ENCODE data around the gene POLD4.
A peak's percentile ranks its signal among the peaks of the same experiment; 100 is the strongest.
"Not testable (repeated sequence)": the region's sequence is repeated elsewhere in the genome, so short reads cannot be mapped to it uniquely, and the experiment has no call there.

Gene POLD4

DNA sequence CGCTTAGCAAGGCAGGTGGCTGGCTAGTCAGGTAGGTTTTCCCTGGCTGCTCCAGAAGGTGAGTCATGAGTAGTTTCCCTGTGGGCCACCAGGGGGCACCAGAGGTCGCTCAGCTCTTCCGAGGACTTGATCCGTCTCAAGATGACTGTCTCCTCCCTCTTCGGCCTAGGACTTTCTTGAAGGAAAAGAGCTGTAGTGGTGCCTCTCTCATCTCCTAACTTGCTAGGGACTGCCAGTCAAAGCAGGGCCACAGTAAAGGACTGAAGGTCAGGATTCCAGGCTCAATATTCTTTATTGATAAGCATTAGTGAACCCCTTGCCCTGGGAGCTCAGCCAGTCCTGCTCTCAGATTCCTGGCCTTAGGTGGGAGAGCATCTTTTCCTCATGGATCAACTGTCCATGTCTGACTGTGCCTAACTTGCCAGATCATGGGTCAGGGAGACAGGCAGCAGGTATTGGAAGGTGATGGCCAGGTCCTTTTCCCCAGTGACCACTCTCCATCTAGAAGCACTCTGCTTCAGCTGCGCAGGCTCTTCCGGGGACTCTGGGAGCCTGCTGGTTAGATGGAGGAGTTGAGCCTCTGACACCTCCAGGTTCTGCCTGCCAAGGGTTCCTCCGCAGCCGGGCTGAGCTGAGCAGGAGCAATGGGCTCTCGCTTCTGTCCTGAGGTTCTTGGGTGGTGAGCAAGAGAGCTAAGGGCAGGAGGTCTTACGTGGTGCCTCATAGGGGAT is 1.9 kb downstream of the POLD4 start:
- peak; percentile 46 to 83 for DNase-seq

DNA sequence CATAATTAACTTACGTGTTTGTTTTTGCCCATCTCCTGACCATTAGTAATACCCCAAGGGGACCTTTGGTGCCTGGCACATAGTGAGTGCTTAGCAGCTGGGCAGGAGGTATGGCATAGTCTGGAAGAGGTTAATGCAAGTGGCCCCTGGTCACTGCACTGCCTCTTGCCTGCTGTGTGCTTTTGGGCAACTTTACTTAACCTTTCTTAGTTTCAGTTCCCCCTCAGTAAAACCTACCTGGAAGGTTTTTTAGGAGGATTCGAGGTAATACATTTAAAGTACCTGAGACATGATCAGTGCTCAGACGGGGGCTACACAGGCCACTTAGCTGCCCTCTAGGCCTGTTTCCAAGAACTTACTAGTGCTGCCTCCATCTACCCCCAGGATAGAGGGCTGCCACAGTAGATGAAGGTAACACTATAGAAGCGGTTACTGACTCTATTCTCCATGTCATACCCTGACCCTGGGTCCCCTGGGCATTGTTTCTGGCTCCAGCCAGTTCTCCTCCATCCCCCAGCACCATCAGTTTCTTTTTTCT is 3.3 kb downstream of the POLD4 start:
- no peak for DNase-seq

DNA sequence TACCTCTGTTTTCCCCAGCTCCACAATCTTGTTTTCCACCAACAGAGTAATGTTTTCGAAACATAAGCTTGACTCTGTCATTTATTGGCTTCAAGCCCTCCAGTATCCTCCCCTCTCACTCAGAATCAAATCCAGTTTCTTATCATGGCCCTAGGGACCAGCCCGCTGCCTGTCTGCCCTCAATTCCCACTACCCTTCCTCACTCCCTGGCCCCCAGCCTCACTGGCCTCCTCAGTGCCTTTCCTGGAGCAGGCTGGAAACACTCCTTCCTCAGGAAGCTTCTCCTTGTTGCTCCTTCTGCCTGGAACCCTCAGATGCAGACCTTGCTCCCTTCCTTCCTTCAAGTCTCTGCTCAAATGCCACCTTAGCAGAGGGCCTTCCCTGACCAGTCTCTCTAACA is 3.9 kb downstream of the POLD4 start:
- no peak for DNase-seq

DNA sequence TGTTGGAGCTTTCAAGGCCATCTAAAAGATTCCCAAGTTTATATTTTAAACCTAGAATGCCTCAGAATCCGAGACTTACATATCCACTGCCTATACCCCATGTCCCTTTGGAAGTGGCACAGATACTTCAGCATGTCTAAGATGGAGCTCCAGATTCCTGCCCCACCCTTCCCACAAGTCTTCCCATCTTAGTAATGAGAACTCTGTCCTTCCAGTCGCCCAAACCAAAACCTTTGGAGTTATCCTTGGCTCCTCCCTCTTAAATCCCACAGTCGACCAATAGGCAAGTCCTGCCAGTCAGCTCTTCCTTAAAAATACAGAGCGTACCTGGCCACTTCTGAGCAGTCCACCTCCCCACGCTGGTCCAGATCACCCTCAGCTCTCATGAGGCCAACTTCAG is 4.3 kb downstream of the POLD4 start:
- DNase-seq: no peak

DNA sequence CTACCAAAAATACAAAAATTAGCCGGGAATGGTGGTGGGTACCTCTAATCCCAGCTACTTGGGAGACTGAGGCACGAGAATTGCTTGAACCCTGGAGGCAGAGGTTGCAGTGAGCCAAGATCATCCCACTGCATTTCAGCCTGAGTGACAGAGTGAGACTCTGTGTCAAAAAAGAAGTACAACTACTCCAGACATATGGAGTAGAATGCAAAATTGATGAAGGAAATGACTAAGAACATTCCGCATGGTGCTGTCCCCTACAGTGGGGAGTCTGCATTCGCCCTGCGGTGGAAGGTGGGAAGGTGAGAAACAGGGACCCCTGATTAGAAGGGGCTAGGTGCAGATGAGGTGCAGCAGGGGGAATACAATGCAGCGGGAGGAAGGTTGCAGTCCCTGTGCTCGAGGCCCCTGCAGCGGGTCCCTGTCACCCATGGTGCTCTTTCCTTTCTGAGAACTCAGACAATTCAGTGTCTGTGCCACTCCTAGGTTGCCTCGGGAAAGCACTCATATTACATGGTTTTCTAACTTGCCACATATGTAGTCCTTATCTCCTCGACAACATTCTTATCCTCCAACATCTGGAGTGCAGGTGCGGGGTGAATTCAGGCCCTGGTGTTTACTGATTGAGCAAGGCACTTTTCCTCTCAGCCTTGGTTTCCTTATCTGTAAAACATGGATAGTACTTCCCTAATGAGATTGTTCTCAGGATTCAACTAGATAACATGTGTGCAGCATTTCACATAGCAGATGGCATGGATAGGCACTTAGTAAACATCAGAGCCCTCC is 5.2 kb downstream of the POLD4 start:
- DNase-seq: no peak

DNA sequence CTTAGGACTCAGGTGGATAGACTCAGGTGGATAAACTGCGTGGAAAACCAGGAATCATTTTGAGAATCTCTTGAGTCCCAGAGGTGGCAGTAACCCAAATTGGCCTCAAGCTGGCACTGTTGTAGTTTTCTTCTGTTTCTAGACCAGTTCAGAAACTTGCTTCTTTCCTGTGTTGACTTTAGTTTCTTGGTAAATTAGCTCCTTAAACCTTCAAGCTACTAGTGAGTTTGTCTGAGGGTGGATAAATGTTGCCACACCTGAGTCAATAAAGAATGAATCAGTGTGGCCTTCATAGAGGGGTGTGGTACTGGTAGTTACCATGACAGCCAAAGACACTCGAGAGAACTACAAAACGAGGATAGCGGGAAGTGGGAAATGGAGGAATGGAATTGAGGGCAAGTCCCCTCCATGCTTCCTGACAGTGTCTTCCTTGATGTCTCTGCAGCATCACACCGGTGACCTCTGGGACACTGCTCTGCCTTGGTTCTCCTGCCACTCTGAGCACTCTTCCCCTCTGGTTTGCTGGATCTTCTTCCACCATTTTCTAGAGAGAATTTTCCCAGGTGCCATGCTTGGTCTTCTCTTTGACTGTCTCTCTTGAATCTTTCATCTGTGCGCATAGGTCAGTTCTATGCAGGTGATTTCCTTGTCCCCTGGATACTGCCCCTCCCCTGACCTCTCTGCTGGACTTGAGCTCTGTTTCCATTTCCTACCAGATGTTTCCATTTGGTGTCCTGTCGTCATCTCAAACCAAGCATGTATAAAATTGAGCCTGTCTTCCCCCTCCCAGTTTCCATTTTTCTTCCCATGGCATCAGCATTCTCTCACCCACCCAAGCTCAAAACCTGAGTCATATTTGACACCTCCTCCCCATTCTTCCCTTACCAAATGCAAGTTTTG is 7.2 kb downstream of the POLD4 start:
- peak in 1 of 2 experiments; percentile 39 for DNase-seq

DNA sequence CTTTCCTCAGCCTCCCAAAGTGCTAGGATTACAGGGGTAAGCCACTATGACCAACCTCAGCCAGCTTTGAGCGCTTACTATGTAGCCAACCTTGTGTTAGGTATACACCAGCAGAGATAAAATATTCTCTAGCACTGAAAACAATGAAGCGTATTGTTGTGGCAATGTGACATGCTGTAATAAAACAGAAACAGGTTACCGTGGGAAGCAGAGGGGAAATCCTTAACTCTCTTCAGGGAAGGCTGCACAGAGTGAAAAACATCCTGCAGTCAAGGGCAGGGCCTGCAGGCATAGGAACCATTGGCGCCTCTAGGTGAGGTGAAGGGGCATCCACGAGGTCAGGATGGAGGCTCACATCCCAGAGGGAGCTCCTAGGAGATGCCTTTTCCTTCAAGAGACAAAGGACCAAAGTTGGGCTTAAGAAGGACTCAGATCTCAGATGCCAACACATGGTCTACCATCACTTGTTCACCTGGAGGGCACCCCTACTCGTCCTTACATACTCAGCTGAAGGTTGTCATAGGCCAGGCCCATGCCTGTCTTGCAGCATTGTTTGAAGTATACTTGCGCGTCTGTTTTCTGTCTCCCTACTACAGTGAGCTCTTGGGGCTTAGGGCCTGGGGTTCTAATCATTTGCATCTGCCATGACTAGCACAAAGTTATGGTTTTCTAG is 8.0 kb downstream of the POLD4 start:
- DNase-seq: peak; percentile 75 to 81

DNA sequence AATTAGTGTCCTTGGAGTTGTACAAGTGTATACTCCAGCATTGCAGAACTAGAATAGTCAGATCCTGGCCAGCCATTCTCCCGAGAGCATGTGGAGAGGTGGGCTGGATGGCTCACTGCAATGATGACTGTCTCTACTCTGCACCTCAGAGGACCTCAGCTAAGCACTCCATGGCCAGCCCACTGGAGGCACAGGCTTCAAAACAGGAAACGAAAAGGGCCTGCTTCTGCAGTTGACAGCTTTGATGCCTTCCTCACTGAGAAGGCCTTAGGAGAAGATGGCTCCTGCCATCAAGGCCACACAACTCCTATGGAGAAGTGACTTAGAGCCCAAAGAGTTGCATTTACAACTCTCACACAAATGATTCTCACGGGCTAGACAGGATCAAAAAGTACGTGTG is 9.1 kb downstream of the POLD4 start:
- no peak for DNase-seq

DNA sequence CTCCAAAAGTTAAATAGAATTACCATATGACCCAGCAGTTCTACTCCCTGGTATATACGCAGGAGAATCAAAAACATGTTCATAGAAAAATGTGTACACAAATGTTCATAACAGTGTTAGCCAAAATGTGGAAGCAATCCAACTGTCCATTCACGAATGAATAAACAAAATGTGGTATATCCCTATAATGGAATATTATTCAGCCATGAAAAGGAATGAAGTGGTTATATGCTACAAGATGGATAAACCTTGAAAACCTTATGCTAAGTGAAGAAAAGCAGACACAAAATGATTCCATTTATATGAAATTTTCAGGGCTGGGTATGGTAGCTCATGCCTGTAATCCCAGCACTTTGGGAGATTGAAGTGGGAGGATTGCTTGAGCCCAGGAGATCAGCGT is 16.1 kb downstream of the POLD4 start:
- no peak for DNase-seq

DNA sequence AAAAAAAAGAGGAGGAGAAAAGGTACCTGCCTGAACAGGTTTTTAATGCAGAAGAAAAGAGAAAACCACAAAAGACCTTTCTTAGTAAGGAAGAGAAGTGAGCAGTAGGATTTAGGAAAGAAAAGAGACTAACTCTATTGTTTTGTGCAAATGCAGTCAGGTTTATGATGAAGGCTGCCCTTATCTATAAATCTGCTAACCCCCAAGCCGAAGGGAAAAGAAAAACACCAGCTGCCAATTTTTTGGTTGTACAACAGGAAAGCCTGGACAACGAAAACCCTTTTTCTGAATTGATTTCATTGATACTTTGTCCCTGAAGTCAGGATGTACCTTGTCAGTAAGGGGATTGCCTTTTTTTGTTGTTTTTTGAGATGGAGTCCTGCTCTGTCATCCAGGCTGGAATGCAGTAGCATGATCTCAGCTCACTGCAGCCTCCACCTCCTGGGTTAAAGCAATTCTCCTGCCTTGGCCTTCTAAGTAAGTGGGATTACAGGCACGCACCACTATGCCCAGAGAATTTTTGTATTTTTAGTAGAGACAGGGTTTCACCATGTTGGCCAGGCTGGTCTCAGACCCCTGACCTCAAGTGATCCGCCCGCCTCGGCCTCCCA is 21.2 kb downstream of the POLD4 start:
- no peak for DNase-seq

DNA sequence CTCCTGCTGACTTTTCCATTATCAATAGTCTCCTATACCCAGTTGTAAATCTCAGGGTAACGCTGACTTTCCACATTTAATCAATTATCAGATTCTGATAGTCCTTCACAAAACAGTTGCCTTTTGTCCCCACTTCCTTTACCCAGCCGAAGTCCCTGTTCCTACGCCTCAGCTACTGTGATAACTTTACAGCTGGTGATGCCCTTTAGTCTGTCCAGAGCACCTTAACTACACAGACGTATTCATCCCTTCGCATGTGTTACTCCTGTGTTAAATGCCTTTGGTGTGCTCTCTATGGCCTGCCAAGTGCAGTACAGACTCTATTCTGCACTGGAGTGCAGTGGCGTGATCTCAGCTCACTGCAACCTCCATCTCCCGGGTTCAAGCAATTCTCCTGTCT is 29.8 kb downstream of the POLD4 start:
- no peak for DNase-seq

DNA sequence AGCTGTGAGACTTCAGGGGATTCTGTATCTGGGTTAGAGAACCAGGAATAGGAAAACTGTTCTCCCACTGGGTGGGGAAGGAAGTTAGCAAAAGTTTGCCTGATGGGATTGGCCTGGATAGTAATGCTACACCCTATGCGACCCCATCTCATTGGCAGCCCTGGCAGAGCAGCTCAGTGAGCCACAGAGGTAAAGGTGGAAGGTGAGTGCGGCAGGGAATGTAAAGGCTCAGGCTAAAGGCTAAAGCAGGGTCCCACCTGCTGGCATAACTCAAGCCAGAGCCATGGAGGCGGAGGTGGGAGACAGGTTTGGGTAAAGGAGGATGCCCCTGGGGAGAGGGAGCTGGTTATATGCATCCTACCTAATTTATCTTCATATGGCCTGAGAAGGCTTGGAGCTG is 31.3 kb downstream of the POLD4 start:
- DNase-seq: no peak

DNA sequence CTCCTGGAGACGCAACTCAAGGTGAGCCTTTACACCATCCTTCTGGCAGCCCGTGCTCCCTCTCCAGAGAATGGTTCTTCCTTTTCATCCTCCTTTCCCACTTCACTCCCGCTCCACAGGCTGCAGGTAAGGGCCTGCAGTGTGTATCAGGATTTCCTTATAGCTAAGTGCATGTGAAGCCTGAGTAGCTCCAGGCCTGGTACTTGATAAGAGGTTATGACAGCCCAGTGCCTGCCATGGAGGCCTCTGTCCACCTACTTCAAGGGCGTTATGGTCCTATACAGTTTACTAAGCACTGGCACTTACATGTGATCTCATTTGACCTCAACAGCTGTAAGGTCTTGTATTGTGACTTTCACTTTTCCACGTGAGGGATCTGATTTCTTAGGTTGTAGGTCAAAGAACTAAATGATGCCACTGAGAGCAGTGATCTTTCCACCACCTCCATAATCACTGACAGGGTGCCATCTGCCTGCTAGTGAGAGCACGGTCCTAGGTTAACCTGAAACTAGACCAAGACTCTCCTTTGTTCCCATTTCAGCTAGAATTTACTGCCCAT is 32.0 kb downstream of the POLD4 start:
- no peak for DNase-seq

DNA sequence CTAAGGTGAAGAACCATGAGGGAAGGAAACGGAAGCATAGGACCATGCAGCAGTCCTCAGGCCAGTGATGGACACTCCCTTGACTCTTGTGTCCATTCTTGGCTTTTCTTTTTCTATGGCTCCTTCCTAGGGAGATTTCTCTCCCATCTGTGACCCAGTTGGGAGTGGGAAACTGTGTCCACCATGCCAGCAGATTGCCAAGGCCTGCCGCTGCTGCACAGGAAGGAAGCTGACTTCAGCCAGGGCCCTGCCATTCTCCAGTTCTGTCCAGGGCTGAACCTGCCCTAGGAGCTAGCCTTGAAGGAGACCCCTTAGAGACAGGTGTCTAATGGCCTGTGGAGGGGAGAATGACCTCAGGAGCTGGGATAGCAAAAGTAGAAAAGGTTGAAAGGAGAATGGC is 32.7 kb downstream of the POLD4 start:
- no peak for DNase-seq

DNA sequence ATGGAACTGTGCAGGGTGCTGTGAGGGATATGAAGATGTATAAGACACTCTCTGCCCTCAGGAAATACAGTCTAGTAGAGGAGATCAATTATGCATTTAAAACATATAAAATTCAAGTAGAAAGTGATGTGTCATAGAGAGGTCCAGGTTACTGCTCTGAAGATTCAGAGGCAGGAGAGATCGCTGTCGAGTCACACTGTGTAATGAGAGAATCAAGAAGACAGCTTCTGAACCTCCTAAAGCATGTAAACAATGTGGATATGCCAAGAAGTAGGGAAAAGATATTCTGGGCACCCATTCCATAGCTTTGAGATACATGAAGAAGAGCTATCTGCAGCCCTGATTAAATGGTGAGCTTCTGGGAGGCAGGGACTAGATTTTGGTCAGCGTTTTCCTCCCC is 33.3 kb downstream of the POLD4 start:
- DNase-seq: no peak

DNA sequence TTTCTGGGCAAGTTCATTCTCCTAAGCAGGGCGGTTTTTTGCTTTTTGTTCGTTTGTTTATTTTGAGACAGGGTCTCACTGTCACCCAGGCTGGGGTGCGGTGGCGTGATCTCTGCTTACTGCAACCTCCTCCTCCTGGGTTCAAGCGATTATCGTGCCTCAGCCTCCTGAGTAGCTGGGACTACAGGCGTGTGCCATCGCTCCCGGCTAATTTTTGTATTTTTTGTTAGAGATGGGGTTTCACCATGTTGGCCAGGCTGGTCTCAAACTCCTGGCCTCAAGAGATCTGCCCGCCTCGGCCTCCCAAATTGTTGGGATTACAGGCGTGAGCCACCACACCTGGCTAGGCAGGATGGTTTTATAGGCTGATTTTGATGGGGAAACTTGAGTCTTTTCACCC is 34.5 kb downstream of the POLD4 start:
- DNase-seq: not testable (repeated sequence)

DNA sequence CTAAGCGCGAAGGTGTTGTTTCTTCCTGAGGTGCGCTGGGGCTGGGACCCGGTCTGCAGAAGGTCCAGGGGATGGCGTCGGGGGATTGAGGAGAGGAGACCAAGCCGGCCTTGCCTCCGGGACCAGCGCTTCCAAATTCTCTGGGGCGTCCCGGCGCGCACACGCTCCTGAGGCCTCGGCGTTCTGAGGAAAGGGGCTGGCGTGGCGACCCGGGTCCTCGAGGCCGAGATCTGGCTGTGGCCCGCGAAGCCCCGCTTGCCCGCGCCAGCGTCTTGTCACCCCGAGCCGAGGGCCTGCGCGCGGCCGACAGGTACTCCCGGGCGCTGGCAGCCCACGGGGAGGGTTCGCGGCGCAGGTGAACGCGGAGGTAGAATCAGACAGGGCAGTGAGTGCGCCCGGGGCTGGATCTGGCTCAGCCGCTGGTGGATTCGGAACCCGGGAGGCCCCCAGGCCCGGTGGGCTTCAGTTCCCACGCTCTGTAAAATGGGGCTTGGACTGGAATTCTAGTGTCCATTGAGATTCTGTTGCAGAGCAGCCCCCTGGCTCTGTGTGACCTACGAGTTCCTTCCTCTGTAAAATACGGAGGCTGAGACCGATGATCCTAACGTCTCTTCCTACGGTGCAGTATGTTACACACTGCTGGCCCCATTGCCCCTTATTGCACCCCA is 35.3 kb downstream of the POLD4 start:
- peak in 1 of 2 experiments; percentile 87 for DNase-seq

DNA sequence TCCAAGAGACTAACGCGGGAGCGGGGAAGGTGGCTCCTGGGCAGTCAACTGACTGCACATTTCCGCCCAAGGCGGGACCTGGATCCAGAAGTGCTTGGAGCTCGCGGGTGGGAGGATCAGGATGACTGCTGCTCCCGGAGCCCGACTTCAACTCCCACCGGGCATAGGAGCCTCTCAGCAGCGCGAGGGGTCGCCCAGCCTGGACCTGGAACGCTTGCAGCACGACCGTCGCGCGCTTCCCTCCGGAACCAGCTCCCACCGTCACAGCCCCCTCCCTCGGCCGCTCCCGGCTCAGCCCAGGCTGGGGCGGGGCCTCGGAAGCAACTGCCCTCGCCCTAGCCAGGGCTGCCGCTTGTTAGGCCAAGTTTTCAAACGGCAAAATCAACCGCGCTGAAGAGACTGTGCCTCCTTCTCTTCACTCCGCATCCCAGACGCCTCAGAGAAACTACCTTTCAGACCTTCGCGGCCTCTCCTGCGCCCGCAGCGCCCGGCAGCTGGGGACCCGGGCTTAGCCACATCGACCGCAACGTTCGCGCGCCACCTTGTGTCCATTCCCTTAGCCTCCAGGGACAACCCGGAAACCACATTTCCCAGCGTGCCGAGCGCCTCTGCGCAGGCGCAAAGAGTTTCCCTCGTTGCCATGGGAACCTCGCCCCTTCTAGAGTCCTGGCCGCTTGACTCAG is 36.0 kb downstream of the POLD4 start:
- DNase-seq: peak; percentile 97 to 99

DNA sequence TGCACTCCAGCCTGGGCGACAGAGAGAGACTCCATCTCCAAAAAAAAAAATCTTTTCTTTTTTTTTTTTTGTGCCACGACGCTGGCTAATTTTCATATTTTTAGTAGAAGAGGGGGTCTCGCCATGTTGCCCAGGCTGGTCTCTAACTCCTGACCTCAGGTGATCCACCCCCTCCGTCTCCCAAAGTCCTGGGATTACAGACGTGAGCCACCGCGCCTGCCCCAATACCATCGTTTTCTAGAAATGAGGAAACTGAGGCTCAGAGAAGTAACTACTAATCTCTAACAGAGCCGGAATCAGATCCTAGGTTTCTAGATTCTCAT is 36.5 kb downstream of the POLD4 start:
- DNase-seq: no peak

DNA sequence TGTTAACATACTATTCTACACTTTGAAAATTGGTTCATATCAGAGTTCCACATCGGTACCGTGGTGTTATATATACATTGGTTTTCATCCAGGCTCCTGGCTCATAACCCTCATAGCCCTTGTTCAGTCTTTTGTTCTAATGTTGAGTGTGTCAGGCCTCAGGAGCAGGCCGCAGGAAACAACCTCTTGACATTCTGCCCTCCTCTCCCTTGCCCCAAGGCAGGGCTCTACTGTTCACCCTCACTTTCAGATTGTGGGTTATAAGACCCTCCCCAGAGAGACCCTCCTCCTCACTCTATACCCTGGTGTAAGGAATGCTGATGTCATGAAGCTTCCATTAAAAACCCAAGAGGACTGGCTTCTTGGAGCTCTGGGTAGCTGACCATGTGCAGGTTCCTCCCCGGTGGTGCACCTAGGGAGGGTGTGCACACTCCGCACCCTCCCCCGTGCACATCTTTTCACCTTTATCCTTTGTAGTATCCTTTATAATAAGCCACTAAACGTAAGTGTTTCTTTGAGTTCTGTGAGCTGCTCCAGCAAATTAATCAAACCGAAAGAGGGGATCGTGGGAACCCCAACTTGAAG is 37.9 kb downstream of the POLD4 start:
- DNase-seq: no peak

Measured in NCI-H526 (cell line).